CD4-positive, alpha-beta T cell treated with Interleukin-15 for 4 hours (primary cell): ENCODE results near the gene RRP15.

ENCODE experiments used
- DNase-seq: peaks from one replicate; pipeline ENCODE4 v3.0.0-alpha.2; 2020; ENCODE audit warnings: low spot score

The RRP15 gene

DNA sequence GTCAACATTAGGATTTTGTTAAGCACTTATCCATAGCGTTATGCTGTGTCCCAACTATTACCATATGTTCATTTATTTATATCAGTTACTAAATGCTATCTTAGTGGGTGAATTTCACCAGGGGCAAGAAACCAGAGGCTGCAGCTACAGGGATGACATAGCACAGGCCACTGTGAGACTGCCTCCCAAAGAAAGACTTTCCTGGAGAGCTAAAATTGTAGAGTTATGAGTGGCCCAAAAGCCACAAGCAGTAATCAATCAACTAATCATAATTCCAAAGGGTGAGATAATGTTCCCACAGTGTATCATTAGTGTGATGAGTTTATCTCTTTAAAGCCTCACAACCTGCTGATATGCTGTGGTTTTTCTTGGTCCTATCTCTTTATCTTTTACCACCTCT, 56.2 kb downstream of the RRP15 start:
- no peak for DNase-seq

GRCh38 chr1:218342091-218342490, 57.0 kb downstream of the RRP15 start:
- DNase-seq, result no peak

DNA sequence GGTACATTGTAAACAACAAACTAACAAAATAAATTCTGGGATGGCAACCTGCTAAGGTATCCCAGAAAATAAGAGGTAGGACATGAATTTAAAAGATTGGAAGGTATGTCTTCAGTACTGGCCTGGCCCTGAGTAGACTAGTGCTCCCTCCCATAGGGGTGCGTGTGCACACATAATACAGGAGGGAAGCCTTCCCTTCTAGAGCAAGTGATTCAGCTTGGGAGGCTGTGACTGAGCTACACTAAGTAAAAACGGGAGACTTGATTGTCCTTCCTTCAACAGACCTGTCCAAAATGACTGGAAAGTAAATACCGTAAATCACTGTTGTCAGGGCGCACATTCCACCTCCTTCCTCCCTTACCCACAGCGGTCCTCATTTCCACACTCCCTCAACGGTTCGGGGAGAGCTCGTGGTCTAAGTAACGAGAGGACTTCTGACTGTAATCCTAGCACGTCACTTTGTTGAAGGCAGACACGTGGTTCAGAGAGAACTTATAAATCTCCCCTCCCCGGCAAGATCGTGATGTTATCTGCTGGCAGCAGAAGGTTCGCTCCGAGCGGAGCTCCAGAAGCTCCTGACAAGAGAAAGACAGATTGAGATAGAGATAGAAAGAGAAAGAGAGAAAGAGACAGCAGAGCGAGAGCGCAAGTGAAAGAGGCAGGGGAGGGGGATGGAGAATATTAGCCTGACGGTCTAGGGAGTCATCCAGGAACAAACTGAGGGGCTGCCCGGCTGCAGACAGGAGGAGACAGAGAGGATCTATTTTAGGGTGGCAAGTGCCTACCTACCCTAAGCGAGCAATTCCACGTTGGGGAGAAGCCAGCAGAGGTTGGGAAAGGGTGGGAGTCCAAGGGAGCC, 60.0 kb downstream of the RRP15 start, which contains the start of gene TGFB2:
Gene TGFB2 (plus strand): TSS at position 523 of the 859 bp plus-strand sequence. CDS start 1,366 bp downstream, outside the sequence.
- DNase-seq, result no peak

GRCh38 chr1:218345673-218346390, 60.7 kb downstream of the RRP15 start:
- peak; percentile 9 for DNase-seq

DNA sequence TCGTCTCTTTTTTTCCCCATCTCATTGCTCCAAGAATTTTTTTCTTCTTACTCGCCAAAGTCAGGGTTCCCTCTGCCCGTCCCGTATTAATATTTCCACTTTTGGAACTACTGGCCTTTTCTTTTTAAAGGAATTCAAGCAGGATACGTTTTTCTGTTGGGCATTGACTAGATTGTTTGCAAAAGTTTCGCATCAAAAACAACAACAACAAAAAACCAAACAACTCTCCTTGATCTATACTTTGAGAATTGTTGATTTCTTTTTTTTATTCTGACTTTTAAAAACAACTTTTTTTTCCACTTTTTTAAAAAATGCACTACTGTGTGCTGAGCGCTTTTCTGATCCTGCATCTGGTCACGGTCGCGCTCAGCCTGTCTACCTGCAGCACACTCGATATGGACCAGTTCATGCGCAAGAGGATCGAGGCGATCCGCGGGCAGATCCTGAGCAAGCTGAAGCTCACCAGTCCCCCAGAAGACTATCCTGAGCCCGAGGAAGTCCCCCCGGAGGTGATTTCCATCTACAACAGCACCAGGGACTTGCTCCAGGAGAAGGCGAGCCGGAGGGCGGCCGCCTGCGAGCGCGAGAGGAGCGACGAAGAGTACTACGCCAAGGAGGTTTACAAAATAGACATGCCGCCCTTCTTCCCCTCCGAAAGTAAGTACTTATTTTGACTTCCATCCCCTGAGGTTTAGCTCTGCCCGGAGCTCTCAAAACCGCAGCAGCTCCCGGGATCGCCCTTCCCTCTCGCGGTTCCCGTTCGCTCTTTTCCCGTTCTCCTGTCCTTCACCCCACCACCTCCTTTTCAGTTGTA, 61.5 kb downstream of the RRP15 start:
- DNase-seq, result no peak

- DNase-seq, result no peak
Measured at GRCh38 chr1:218347336-218347722, 62.2 kb downstream of the RRP15 start.

DNA sequence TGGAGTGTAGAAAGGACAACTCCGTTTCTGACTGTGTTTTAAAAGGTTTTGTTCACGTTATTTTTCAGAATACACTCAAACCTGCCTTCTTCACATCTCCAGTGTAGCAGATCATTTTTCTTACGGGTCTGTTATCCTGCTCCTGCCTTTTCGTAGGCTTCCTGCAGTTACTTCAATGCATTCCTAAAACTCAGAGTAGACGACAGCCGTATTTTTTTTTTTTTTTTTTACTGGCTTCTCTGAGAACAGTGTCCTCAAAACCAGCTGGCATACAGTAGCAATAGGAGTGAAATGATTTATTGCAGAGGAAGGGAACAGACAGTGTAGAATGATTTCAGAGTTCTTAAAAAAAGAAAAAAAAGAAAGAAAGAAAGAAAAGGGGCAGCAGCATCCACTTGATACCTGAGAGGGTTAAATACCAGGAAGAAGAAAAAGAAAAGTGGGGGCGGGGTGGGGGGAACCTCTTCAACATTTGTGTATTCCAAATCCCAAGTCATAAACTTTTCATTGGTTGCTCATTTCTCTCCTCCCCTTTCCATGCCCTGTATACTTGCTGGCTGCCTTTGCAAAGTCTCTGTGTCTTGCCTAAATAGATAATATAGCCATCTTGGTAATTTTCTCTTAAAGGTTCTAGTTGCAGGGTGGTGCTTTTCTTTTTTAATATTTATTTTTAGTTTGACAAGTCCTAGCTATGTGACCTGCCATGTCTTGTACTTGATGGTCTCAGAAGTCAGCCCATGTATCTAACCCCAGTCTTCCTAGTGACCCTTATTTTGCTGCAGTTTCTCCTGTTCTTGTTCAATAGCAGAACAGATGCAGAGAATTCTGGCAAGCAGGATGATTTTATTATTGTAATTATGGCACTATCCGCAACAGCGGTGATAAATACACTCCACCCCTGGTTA, 62.9 kb downstream of the RRP15 start:
- no peak for DNase-seq

GRCh38 chr1:218348628-218349071, 63.6 kb downstream of the RRP15 start:
- DNase-seq, result no peak

GRCh38 chr1:218349348-218350034, 64.4 kb downstream of the RRP15 start:
- DNase-seq, result no peak

GRCh38 chr1:218350035-218350525, 65.0 kb downstream of the RRP15 start:
- no peak for DNase-seq

- DNase-seq, result no peak
Measured at GRCh38 chr1:218350801-218351266, 65.7 kb downstream of the RRP15 start.

- DNase-seq, result peak; percentile 8
Measured at GRCh38 chr1:218351391-218352074, 66.4 kb downstream of the RRP15 start.

DNA sequence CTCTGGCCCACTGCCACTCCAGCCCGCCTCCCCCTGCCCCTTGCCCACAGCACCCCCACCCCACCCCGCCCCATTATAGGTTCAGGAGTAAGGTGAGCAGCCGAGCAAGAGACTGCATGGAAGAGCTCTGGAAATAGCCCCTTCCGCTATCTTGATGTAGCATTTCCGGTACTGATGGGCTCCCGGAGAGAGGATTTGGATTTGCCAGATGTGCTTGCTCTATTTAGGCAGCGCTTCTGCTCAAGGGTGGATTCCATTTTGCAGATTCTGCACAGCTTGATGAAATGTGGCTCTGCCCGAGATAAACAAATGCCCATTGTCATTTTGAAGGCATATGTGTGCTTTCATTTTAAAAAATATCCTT, 67.0 kb downstream of the RRP15 start:
- no peak for DNase-seq

GRCh38 chr1:218353656-218354055, 68.6 kb downstream of the RRP15 start:
- DNase-seq, result no peak

DNA sequence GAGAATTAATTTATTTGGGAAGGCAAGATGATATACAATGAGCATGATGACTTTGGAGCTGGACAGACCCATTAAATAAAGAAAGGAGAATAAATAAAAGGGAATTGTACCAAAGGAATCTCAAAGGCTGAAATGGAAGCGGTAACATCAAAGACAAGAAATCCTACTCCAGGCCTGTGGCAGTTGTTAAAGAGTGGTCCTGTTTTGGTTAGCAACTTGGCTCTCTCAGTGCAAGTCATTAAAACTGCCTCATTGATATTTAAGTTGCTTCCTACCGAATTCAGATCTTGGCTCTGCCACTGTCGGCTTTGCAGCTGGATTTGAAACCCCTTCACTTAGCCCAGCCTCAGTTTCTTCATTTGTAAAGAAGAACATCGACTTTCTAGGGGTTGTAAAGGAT, 70.2 kb downstream of the RRP15 start:
- no peak for DNase-seq

DNA sequence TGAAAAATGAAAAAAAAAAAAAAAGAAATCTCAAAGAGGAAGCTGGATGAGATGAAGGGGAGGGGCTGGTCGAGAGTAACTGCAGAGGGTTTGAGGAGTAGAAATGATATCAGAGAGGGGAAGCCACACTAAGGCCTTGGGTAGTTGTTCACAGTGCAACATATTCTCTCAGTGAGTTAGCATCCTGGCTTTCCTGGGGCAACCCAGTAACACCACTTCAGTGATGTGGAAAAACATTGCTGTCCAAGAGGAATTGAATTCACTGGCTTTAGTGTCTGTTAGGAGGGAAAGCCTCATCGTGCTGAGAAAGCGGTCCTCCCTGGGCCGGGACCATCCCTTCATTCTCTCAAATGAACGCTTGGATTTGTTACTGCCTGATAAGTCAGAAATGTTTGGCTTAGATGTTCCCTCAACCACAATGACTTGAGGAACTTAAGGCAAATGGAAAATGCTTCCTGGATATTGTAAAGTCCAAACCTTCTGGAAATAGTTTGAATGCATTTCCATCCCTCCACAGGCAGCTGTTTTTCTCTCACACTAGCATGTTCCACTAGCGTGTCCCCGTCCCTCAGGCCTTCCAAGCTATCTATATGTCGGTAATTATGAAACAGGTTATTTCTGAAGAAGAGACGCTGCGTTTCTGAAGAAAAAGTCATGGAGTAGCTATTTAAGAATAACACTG, 72.3 kb downstream of the RRP15 start:
- no peak for DNase-seq

DNA sequence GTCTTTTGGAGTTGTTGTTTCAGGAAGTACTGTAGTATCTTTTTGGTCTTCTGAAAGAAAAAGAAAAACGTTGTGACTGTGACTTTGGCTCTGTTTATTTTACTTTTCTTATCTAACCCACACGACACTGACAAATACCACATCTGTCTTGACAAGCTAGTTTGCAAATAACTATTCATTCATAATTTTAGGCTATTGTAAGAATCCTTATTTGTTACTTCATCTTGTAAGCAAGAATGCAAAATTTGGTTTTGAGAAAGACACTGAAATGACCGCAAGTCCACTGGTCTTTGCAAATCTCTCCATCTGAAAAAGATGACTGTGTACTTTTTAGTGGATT, 72.8 kb downstream of the RRP15 start:
- no peak for DNase-seq

DNA sequence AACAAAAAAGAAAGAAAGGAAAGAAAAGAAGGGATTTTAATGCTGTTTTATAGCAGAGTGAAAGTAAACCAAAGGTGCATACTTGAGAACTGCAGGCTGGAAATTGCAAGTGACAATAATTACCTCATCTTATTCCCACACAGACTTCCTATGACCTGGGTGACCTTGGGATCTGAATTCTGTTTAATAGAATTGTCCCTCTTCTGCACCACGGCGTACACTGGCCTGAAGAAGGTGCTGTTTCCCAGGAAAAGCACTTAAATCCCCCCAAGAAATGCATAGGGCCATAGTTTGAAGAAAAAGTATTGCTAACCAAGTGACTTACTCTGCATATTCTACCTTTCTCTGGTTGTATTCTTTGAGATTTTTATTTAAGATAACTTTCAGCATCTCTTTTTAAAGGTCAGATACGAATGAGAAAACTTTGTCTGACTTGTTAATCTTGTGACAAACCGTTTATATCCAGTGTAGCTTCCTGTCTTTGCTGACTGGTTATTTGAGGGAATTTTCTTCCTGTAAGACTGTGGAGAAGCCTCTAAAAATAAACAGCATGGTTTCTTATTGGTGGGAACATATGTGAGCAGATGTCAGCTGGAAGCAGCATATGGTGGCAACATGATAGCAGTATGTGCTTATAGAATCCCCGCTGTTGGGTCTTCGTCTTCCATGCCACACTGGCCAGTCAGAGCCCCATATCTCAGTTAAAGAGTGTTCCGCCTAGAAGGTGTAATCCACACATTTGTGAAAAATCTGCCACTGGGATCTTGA, 76.4 kb downstream of the RRP15 start:
- no peak for DNase-seq
